GM18499 (cell line): ENCODE data around the gene CBLL1.
A peak's percentile ranks its signal among the peaks of the same experiment; 100 is the strongest.

ENCODE experiments used
- ATAC-seq: cut with Tn5 transposase; IDR thresholded peaks from one replicate; pipeline ENCODE4 v1.9.1; 2021; ENCODE audit warnings: moderate number of reproducible peaks; ENCODE audit not compliant: insufficient read depth, unreplicated experiment

The CBLL1 gene

DNA sequence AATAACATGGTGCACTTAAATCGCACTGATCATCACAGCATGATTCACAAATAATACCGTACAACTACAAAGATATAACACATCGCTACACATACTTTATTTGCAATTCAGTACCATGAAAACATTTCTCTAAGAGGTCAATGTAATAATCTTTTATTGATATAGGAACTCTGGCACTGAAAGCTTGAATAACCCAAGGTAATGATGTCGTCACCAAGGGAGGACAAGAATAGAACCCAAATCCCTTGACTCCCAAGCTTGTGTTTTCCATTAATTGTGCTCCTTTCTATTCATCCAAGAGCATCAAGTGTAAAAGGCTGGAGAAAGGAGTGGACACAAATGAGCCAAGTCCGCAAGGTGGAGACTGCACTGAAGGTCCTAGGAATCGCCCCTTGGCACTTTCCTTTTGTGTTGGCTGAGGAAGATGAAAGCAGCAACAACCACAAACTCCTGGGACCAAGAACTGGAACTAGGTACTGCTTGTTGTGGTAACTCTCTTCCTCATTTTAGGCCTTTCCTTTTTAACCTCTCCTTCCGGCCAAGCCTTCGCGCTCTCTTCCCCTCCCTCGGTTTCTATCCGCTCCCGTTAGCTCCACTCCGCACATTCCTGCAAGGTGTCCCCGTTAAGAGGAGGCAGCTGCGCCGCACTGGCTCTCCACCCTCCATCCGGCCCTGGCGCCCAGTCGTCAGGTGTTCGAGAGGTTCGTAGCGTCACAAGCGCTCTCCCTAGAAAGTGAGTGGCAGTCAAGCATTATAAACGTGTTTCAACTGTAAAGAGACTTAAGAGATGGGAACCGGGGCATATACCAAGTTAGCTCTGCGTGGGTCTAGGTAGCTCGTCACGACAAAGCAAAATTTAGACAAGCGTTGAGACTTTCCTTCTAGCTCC is 1.0 kb upstream of the CBLL1 start:
- peak; percentile 20 for ATAC-seq

DNA sequence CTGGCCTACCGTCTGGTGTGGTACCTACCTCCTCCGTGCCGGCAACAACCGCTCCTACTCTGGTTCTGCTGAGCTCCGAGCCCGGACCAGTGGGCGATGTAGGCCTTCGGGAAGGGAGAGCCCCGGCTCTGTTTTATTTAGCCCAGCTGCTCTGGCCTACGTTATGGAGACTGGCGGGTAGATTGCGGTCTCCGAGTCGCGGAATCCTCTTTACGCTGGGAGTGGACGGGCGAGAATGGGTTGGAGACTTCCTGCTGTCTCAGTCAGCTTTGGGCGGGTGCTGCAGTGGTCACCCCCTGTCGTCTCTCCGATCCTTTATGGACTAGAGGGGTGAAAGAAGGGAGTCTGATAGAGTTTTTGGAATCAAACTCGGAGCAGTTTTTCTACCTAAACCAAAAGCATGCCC is 406 bp downstream of the CBLL1 start:
- ATAC-seq, result peak; percentile 27

DNA sequence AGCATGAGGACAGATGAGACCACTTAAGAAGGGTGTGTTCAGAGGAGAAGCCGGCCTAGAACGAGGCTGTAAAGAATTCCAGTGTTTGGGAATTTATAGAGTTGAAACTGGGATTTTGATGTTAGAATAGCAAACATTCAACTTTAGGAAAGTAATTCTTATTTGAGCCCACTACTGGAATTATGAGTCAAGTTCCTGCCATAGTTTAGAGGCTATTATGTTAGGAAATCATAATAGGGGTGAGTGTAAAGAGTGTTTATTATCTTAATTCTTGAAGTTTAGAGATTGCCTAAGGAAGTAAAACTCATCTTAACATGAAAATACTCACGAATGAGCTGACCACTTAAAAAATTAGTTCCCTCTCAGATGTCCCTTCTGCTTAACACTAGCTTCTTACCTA is 2.1 kb downstream of the CBLL1 start:
- ATAC-seq, result no peak

DNA sequence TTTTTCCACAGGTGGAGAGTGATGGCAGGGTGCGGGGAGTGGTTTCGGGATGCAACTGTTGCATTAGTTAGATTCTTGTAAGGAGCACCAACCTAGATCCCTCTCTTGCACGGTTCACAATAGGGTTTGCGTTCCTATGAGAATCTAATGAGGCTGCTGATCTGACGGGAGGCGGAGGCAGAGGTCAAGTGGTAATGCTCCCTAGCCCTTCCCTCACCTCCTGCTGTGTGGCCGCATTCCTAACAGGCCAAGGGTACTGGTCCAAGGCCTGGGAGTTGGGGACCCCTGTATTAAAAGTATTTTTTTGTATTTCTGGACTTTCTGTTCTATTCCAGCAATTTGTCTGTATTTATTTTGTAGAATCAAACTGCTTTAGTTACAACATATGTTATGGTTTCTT is 7.2 kb downstream of the CBLL1 start:
- no peak for ATAC-seq

DNA sequence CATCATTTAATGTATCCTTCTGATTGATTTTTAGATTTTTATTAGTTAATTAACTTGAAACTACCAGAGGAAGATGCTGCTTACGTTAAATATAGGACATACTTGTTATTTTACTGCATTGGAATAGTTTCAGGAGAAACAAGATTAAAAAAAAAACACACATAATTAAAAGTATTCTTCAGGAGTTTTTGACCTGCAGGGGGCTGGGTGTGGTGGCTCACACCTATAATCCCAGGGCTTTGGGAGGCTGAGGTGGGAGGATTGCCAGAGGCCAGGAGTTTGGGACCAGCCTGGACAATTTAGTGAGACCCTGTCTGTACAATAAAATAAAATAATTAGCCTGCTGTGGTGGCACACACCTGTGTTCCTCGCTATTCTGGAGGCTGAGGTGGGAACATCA is 10.7 kb downstream of the CBLL1 start:
- ATAC-seq, result no peak

DNA sequence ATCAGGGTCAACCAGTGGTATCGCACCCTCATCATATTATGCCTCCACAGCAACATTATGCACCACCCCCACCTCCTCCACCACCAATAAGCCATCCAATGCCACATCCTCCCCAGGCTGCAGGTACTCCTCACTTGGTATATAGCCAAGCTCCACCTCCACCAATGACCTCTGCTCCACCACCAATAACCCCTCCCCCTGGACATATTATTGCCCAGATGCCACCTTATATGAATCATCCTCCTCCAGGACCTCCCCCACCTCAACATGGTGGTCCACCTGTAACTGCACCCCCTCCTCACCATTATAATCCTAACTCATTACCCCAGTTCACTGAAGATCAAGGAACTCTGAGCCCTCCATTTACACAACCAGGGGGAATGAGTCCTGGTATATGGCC is 14.7 kb downstream of the CBLL1 start:
- ATAC-seq, result no peak

DNA sequence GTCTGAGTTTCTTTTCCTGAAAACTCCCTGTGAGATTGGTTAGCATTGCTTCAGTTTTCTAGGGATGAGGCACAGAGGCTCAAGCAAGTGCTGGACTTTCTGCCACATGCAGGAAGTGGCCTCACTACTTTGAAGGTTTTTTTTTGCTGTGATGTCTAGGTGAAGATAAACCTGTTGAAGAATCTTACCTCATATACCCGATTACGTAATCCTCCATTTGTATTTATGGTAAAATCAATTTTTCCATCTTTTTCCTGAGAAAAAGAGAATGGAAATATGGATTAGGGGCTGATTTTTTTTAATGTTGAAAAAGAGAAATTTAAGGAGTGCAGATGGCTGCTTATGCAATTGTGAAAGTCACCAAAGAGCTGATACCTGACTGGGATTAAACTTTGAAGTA is 23.4 kb downstream of the CBLL1 start:
- ATAC-seq, result no peak

DNA sequence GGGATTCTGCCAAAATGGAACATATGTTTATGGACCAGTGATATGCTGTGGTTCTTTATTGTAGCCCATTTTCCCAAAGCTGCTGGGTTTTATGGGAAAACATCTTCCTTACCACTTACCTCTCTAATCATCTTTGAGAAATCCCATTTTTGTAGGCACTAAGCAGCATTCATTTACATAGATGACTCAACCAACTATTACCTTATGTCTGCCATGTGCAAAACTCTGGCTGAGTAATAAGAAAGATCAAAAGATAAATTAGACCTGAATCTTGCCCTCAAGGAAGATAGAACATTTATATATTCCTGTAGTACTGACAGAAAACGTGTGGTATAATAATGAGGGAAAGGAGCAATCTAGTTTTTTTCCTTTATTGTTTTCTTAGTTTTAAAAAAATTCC is 24.3 kb downstream of the CBLL1 start:
- no peak for ATAC-seq

DNA sequence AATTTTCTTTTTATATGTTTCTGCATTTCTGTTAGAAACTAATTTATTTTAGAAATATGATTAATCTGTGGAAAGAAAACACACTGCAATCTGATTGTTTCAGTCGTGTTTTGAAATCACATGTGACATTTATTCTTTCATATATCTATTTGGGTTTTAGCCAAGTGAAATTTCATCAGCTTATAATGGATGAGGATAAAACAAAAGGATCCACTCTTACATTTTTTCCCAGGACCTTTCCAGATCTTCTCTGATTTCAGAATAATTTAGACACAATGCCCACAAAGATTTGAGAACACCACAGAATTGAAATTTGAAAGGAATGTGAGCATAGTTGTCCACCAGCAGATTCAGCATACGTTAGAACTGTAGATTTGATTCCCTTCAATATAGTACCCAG is 29.1 kb downstream of the CBLL1 start:
- ATAC-seq, result no peak

DNA sequence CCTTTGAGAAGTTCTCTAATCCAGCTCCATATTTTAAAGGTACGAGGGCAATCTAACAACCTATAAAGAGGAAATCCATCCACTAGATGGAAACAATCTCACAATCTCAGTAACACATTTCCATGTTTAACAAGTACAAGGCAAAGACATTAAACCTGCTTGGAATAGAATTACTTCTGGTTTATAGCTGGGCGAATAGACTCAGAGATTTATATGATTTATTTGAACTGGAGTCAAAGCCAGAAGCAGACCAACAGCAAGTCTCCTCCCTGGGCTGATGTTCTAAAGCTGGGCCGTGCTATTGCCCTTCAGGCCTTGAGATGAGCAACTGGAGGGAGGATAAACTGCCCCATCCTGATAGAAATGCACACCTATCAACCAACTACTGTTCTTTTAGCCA is 33.8 kb downstream of the CBLL1 start:
- no peak for ATAC-seq

DNA sequence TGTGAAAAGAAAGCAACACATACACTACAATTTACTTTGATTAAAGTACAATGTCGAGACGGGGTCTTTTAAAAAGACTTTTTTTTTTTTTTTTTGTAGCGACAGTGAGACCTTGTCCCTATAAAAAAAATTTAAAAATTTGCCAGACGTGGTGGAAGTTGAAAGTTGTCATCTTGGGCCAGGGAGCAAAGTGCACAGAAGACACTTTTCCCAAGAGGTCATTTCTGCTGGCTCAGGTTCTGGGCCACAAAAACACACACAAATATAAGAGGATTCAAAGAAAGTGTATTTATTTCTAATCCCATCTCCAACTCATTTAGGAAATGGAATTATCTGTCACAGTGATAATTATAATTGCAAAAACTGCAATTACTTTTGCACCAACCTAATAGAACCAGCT is 34.3 kb downstream of the CBLL1 start:
- ATAC-seq, result no peak

DNA sequence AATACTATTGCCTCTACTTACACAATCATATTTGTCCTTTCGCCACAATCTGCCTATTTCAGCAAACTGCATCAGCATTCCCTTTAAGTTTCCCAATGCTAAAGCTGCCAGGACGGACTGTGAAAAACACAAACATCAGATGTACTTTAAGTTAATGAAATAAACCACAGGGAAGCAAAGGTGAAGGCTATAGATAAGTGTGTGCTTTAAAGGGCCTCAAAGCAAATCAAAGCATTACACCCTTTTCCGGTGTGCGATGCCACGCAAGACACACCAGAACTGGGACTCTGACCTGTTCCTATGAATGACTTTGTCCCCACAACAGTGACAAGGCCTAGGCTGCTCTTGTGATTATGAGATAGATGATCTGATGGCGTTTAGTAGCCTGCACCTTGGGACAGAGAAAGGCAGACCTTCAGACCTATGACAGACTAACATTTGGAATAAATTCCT is 35.7 kb downstream of the CBLL1 start:
- ATAC-seq, result no peak

DNA sequence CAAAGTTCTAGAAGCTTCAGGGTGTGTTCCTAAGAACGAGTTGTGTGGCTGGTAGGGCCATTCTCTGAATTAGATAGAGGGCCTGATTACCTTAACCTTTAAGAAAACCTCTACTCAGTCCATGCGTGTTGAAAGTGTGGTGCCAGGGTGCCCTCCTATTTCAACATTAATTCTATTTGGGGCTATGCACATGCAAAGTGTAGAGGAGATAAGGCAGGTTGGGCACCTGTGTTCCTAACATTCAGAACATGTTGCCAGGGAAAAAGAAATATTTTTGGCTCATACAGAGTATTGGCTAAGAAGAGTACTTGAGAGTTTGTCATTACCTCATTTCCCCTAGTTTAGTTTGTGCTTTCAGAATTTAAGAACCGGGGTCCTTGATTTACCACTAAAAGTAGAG is 38.4 kb downstream of the CBLL1 start:
- no peak for ATAC-seq

DNA sequence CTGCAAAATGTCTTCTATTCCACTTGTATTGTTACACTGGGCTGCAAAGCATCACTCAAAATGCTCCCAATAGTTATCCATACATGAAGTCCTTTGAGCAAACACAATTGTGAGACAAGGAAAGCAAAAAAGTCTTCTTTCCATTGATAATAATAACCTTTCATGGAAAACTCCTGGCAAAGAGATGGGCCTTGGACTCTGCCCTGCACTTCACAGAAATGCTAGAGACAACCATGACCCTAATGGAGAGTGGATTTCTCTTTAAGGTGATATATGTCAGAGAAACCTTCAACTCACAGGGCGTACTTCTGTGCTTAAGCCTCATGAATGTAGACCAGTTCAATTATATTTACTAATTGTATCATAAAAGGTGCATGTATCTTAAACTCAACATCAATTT is 39.7 kb downstream of the CBLL1 start:
- no peak for ATAC-seq

DNA sequence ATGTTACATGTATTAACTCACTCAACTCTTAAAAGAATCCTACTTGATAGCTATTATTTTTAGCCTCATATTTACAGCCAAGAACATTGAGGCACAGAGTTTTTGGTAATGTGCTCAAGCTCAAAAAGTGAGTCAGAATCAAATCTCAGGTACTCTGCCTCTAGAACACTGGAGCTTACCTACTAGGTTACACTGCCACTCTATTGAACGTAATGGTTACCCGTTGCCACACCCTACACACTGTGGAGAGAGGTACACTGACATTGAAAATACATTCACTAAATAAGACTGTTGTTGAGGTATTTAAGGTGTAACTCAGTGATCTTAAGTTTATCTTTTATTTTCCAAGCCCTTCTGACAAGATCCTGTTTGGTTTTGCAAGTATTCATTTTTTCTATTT is 41.2 kb downstream of the CBLL1 start:
- ATAC-seq, result no peak

DNA sequence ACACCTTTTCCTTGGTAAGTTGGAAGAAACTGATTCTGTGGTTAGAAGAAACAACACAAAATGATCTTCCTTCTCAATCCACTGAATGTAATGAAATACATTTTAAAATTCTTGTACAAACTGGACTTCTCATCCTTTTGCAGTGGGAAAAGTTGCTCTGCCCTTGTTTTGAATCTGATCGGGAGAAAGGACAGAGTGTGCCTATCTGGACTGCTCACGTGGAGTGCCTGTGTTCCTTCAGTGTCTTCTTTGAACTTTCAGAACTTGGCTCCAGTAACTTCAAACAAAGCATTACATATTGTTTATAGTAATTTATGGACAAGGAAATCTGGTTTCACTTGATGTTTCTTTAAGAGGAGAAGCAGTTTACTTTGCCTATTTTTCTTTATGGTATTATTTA is 42.0 kb downstream of the CBLL1 start:
- ATAC-seq, result no peak

DNA sequence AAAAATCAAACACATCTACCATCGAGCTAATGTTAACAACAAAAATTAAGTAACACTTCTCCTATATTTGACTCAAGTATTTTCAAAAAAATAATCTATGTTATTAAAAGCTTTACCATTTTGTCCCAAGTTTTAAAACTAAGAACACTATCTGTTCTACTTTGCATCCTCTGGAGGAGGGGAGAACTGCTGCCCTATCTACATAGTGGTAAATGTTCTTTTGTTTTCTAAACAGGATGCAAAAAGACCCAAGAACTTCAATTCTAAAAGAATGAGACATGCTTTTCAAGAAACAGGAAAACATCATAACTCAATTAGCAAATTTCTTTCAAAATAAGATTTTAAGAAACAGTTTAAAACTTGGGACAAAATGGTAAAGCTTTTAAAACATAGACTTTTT is 44.3 kb downstream of the CBLL1 start:
- no peak for ATAC-seq

DNA sequence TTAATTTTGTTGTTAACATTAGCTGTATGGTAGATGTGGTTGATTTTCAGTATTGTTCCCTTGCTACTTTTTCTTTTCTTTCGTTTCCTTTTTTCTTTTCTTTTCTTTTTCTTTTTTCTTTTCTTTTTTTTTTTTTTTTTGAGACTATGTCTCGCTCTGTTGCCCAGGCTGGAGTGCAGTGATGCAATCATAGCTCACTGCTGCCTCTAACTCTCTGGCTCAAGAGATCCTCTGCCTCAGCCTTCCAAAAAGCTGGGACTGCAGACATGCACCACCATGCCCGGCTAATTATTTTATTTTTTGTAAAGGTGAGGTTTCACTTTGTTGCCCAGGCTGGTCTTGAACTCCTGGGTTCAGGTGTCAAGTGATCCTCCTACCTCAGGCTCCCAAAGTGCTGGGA is 44.7 kb downstream of the CBLL1 start:
- no peak for ATAC-seq

DNA sequence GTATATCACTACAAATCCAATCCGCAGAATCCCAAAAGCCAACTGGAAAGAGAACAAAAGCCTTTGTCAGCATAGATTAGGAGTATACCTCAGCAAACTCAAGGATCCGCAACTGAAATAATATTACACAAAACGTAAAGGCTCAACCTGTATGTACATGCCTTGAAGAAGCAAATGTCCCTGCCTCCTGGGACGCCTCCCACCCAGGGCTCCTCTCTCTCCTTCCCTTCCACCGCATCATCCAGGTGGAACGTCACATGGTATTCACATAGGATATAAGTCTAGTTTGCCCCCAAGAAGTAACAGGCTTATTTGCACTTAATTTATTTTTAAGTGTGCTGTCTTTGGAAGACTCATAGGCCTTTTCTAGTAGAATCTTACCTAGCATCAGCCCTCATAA is 45.7 kb downstream of the CBLL1 start:
- ATAC-seq, result no peak

DNA sequence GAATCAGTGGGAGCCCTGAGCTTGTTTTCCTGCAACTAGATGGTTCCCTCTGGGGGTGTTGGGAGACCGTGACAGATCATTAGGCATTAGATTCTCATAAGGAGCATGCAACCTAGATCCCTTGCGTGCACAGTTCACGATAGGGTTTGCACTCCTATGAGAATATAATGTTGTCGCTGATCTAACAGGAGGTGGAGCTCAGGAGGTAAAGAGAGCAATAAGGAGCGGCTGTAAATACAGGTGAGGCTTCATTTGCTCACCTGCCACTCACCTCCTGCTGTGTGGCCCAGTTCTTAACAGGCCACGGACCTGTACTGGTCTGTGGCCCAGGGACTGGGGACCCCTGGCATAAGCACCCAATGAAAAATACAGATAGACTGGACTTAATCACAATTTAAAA is 48.4 kb downstream of the CBLL1 start:
- no peak for ATAC-seq

DNA sequence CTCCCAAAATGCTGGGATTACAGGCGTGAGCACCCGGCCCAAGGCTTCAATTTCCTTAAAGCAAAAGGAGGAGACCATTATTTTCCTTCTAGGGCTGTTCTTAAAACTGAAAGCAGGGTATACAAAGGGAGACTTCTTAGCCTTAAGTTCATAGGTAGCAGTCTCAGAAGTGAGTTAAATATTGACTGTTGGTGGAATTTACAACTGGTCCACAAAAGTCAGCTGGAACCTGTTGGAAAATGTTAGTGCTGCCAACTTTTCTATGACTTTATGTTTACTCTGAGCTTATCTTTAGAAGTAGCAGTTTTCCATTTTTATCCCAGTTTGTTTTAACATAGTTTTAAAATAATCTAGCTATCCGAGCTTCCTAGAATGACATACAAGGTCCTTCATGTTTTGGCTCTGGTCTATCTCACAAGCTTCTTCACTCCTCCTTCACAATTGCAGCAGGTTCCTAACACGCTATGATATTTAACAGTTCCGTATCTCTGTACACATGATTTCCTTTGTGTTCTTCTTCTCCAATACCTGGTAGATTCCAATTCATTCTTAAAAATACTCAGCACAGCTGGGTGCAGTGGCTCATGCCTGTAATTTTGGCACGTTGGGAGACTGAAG is 55.8 kb downstream of the CBLL1 start:
- ATAC-seq, result no peak

DNA sequence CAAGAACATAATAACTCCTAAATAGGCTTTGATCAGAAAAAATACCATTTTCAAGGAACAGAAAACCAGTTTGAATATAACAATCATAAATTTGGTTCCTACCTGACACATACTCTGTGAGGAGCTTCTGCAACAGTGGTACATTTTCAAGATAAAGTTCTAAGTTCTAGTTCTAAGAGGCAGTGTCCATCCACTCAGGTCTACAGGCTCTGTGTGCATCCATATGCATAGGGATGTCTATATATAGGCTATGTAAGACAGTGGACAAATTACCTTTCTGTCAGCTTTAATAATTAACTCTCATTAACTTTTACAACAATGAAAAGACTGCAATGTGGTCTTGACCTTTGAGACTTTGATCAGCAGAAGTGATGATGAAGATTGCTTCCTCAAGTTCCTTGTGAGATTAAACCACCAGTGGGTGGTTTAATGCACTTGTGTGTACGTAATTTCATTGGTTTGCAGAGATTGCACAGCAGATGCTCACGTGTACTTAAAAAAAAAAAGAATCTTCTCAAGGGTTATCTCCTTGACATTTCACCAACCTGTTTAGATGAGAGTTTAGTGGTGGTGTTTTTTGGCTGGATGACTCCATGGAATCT is 59.2 kb downstream of the CBLL1 start, which contains the start of gene SLC26A3:
TSS of gene SLC26A3 (minus strand) at position 215 of the 602 bp plus-strand sequence. CDS start 8,714 bp downstream, outside the sequence.
- ATAC-seq, result no peak
